ACC112 (cell line): ENCODE results near the gene STRADB.
"Not testable (repeated sequence)": the region's sequence is repeated elsewhere in the genome, so short reads cannot be mapped to it uniquely, and the experiment has no call there.

Experiments used
- H2AFZ ChIP-seq: fragments of 200-600 bp; sonication (generic); one replicate; pipeline ENCODE4 v1.6.0; 2017; ENCODE audit warnings: antibody characterized with exemption, low read length; ENCODE audit not compliant: unreplicated experiment
- H3K27ac ChIP-seq: fragments of 200-600 bp; sonication (generic); 2 replicates; pipeline ENCODE4 v1.5.1; 2014; ENCODE audit warnings: low read depth, mild to moderate bottlenecking, antibody characterized with exemption, low read length, moderate library complexity
- H3K27me3 ChIP-seq: fragments of 200-600 bp; sonication (generic); 2 replicates; pipeline ENCODE4 v1.6.1; 2014; ENCODE audit warnings: mild to moderate bottlenecking, antibody characterized with exemption, low read length, moderate library complexity, mixed read lengths; ENCODE audit not compliant: insufficient read depth
- H3K36me3 ChIP-seq: fragments of 200-600 bp; sonication (generic); 2 replicates; pipeline ENCODE4 v1.6.1; 2016; ENCODE audit warnings: mild to moderate bottlenecking, antibody characterized with exemption, low read length, moderate library complexity, mixed read lengths; ENCODE audit not compliant: insufficient read depth
- H3K4me1 ChIP-seq: fragments of 200-600 bp; sonication (generic); one replicate; pipeline ENCODE4 v1.6.1; 2016; ENCODE audit warnings: low read length, mixed read lengths; ENCODE audit not compliant: insufficient read depth, unreplicated experiment, control insufficient read depth
- H3K4me3 ChIP-seq: fragments of 200-600 bp; sonication (generic); 2 replicates; pipeline ENCODE4 v1.5.1; 2014; ENCODE audit warnings: mild to moderate bottlenecking, low read depth, low read length
- H3K79me2 ChIP-seq: fragments of 200-600 bp; sonication (generic); one replicate; pipeline ENCODE4 v1.6.0; 2016; ENCODE audit warnings: low read length; ENCODE audit not compliant: control insufficient read depth, unreplicated experiment, insufficient read depth

Gene STRADB

DNA sequence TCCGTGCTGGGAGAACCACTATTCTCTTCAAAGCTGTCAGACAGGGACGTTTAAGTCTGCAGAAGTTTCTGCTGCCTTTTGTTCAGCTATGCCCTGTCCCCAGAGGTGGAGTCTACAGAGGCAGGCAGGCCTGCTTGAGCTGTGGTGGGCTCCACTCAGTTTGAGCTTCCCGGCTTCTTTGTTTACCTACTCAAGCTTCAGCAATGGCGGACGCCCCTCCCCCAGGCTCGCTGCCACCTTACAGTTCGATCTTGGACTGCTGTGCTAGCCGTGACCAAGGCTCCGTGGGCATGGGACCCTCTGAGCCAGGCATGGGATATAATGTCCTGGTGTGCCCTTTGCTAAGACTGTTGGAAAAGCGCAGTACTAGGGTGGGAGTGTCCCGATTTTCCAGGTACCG is 21.2 kb upstream of the STRADB start:
- Histone ChIP-seq H3K79me2 (peaks cover 48% of the 10 kb centered on the region), H3K4me1 (peaks cover 26% of the 10 kb centered on the region)
- H3K4me3 ChIP-seq, H3K27me3 ChIP-seq, H3K27ac ChIP-seq, H3K36me3 ChIP-seq, H2AFZ ChIP-seq: not testable (repeated sequence)

GRCh38 chr2:201430839-201431238 is 20.7 kb upstream of the STRADB start:
- Histone ChIP-seq H3K4me1 (peaks cover 26% of the 10 kb centered on the region), H3K27ac (no peak overlapping the region), H3K27me3 (no peaks in the 10 kb centered on the region), H3K36me3 (peaks cover 4% of the 10 kb centered on the region; the same call in 1 of the 2 replicates), H2AFZ (no peak overlapping the region), H3K79me2 (peaks cover 52% of the 10 kb centered on the region), H3K4me3 (no peak overlapping the region)

DNA sequence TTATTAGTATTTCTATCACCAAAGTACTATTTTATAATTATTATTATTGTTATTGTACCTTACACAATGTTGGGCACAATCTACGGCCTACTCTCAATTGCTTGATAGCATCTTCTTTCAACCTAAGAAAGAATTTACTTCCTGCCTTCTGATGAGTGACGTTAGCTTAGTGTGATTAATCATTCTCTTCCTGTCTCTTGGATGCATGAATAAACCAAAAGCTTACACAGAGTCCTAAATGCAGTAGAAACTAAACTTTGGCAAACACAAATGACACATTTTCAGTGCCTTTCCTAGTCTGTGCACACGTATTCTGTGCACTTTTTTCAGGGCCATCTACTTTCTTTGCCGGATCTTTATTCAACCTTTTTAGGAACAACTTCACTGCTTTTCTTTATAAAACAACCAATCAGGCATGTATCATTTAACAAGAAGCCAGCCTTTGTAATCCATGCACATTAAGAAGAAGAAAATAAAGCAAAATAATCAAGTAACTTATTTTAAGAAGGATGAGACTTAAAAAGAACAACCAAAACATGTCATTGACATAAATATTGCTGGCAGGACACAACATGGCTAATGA is 19.4 kb upstream of the STRADB start:
- Histone ChIP-seq H2AFZ (peak overlapping the region; percentile 27), H3K27me3 (no peaks in the 10 kb centered on the region), H3K36me3 (peaks cover 4% of the 10 kb centered on the region; the same call in 1 of the 2 replicates), H3K79me2 (peaks cover 56% of the 10 kb centered on the region), H3K4me3 (peak overlapping the region; percentile 55), H3K27ac (peak overlapping the region; percentile 93), H3K4me1 (peaks cover 26% of the 10 kb centered on the region)

DNA sequence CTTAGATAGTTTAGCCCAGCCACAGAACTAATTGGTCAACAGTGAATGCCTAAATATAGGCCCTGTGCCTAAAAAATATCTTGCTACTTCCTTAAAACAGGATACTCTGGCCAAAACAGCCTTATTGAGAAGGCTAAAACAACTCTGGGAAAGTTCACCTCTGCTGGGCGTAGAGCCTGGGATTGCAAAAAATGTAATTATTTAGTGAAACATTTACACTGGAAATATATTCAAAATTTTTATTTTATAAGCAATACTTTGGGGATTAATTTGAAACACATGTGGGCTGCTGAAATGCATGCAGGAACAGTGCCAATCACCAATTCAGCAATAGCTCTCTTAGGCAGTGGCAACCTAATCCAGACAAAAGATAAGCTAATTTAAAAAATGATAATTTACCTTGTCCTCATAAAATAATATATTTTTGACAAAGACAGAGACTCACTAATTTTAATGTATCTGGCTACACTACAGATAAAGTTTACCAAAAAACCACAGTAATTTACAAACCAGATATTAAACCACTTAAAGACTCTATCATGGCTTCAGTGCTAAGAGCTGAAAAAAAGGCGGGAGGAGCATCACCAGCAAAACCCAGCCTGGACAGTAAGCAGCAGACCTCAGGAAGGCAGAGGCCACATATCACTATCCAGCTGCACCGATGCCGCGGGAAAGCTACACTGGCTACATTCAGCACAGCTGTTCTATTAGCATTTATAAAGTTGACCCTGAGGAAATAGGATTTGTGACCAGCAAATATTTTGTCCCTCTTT is 18.7 kb upstream of the STRADB start:
- Histone ChIP-seq H3K79me2 (peaks cover 62% of the 10 kb centered on the region), H3K4me1 (peaks cover 26% of the 10 kb centered on the region), H3K27me3 (no peaks in the 10 kb centered on the region), H3K36me3 (peaks cover 4% of the 10 kb centered on the region; the same call in 1 of the 2 replicates), H3K4me3 (peak overlapping the region; percentile 55), H2AFZ (peak overlapping the region; percentile 77), H3K27ac (peak overlapping the region; percentile 93)

DNA sequence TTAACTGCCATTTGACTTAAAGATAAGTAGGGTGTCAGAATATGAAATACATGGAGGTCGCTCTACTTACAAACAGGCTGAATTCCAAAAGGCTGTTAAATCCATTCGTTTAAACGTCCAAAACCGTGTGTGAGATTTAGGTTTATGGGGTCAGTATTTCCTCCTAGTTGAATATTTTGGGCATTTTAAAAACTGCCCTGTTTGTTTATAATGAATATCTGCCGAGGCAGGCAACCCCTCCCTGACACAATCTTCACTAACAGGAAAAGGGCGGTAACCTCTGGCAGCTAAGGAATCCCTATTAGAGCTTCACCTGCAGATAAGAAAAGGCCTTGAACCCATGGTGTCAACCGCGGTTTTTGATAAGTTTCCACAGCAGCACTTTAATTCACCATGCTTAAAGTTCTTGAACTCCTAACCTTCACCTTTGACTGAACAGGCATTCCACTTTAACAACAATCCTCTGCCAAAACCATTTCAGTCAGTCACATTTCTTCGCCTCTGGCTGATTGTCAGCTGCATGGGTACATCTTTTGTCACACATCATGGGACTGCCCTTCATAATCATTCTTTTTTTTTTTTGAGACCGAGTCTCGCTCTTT is 18.0 kb upstream of the STRADB start:
- peak overlapping the region; percentile 32; the same call in 1 of the 2 replicates for H3K4me3 ChIP-seq
- H2AFZ ChIP-seq = peak overlapping the region; percentile 77
- H3K4me1 ChIP-seq = peaks cover 26% of the 10 kb centered on the region
- peak overlapping the region; percentile 93 for H3K27ac ChIP-seq
- H3K79me2 ChIP-seq = peaks cover 68% of the 10 kb centered on the region
- peaks cover 4% of the 10 kb centered on the region; the same call in 1 of the 2 replicates for H3K36me3 ChIP-seq
- no peaks in the 10 kb centered on the region for H3K27me3 ChIP-seq

DNA sequence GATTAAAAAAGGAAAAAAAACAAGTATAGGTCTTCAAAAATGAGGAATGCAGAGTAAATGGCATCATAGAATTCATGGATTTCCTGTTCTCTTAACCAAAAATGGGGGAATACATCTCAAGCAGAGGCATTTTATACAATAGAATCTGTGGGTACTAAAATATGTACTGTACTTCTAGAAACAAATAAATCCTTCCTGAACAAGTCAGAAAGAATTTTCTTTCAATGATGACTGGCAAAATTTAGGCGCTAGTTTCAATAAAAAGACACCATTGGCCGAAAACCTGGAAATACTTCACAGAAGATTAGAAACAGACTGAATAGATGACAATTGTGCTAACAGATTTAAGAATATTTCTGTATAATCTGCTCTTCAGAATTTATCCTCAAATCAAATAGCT is 15.4 kb upstream of the STRADB start:
- H3K27ac ChIP-seq = no peak overlapping the region
- no peak overlapping the region for H2AFZ ChIP-seq
- H3K4me3 ChIP-seq = no peak overlapping the region
- H3K27me3 ChIP-seq = no peaks in the 10 kb centered on the region
- H3K79me2 ChIP-seq = peaks cover 82% of the 10 kb centered on the region
- peaks cover under 1% of the 10 kb centered on the region; the same call in 1 of the 2 replicates for H3K36me3 ChIP-seq
- peaks cover 26% of the 10 kb centered on the region for H3K4me1 ChIP-seq

- H3K4me3 ChIP-seq, H2AFZ ChIP-seq, H3K4me1 ChIP-seq, H3K27ac ChIP-seq, H3K36me3 ChIP-seq, H3K27me3 ChIP-seq: not testable (repeated sequence)
- H3K79me2 ChIP-seq = peaks cover 86% of the 10 kb centered on the region
These were observed 12.1 kb upstream of the STRADB start for GRCh38 chr2:201439336-201439922.

GRCh38 chr2:201440182-201440581 is 11.4 kb upstream of the STRADB start:
- H3K27me3 ChIP-seq = no peaks in the 10 kb centered on the region
- H3K4me1 ChIP-seq = no peaks in the 10 kb centered on the region
- H3K27ac ChIP-seq = no peak overlapping the region
- no peak overlapping the region for H2AFZ ChIP-seq
- H3K79me2 ChIP-seq = peaks cover 85% of the 10 kb centered on the region
- no peak overlapping the region for H3K4me3 ChIP-seq
- H3K36me3 ChIP-seq = no peaks in the 10 kb centered on the region

- Histone ChIP-seq H3K27ac (no peak overlapping the region), H3K4me1 (no peaks in the 10 kb centered on the region), H3K36me3 (no peaks in the 10 kb centered on the region), H3K4me3 (no peak overlapping the region), H3K79me2 (peaks cover 86% of the 10 kb centered on the region), H2AFZ (no peak overlapping the region), H3K27me3 (no peaks in the 10 kb centered on the region)
These were observed 10.1 kb upstream of the STRADB start for GRCh38 chr2:201441409-201441808.

GRCh38 chr2:201444746-201445465 is 6.6 kb upstream of the STRADB start:
- Histone ChIP-seq H3K27me3 (no peaks in the 10 kb centered on the region), H2AFZ (no peak overlapping the region), H3K36me3 (no peaks in the 10 kb centered on the region), H3K4me1 (no peaks in the 10 kb centered on the region), H3K27ac (no peak overlapping the region), H3K4me3 (no peak overlapping the region), H3K79me2 (peaks cover 86% of the 10 kb centered on the region)
